ENCODE measurements around the gene STXBP1.

STXBP1 gene

GRCh38 chr9:127693697-127694096 is 81.6 kb downstream of the STXBP1 start:
- no peak for TF ChIP-seq ZNF274 (IDR thresholded peaks at IDR 0.05; ENCODE audit: low read depth, low read length)
- no peak overlapping the region for H3K4me3 ChIP-seq (ENCODE audit: low read length)

GRCh38 chr9:127694890-127695720 is 83.0 kb downstream of the STXBP1 start:
- H3K4me3 ChIP-seq (ENCODE audit: low read length): no peak overlapping the region
- no peak for TF ChIP-seq ZNF274 (IDR thresholded peaks at IDR 0.05; ENCODE audit: low read depth, low read length)

DNA sequence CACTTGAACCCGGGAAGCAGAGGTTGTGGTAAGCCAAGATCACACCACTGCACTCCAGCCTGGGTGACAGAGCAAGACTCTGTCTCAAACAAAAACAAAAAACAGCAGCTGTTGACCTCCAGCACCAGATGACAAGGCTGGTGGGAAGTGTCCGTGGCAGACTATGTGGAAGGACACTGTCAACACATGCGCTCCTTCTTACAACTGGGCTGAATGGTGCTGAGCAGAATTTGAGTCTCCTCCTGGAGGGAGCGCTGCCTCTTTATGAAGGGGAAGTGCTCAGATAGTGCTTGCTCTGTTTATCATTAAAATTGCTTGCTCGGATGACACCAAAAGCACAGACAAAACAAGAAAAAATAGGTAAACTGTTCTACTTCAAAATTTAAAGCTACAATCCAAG is 85.5 kb downstream of the STXBP1 start:
- no peak for TF ChIP-seq ZNF274 (IDR thresholded peaks at IDR 0.05; ENCODE audit: low read depth, low read length)
- H3K4me3 ChIP-seq (ENCODE audit: low read length): no peak overlapping the region

GRCh38 chr9:127698386-127698785 is 86.3 kb downstream of the STXBP1 start:
- no peak overlapping the region for H3K4me3 ChIP-seq (ENCODE audit: low read length)
- TF ChIP-seq ZNF274 (IDR thresholded peaks at IDR 0.05; ENCODE audit: low read depth, low read length): no peak

GRCh38 chr9:127698985-127699670 is 87.1 kb downstream of the STXBP1 start:
- TF ChIP-seq ZNF274 (IDR thresholded peaks at IDR 0.05; ENCODE audit: low read depth, low read length): no peak
- H3K4me3 ChIP-seq (ENCODE audit: low read length): no peak overlapping the region; the same call in 1 of the 2 replicates

- no peak for TF ChIP-seq ZNF274 (IDR thresholded peaks at IDR 0.05; ENCODE audit: low read depth, low read length)
- no peak overlapping the region for H3K4me3 ChIP-seq (ENCODE audit: low read length)
These were observed 88.1 kb downstream of the STXBP1 start for GRCh38 chr9:127700140-127700539.

GRCh38 chr9:127700594-127701255 is 88.6 kb downstream of the STXBP1 start:
- TF ChIP-seq ZNF274 (IDR thresholded peaks at IDR 0.05; ENCODE audit: low read depth, low read length): no peak
- no peak overlapping the region for H3K4me3 ChIP-seq (ENCODE audit: low read length)

DNA sequence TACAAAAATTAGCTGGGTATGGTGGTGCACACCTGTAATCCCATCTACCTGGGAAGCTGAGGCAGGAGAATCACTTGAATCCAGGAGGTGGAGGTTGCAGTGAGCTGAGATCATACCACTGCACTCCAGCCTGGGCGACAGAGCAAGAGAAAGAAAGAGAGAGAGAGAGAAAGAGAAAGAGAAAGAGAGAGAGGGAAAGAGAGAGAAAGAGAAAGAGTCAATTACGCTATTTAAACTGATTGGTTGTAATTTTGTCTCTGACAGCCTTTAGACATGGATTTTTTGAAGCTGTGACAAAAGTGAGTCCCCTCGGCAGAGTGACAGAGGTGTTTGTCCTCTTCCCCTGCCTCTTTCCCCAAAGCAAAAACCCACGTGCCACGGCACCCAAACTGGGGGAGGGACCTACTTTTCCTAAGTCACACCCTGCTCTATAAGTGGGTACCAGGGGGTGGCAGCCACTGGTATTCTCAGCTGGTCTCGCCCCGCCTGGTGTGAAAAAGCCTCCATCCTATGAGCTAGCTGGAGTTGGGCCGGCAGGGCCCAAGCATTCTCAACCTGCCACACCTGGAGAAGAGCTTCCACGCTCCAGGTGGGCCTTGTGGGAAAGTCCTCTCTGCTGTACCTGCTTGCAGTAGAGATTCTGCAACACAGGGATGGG is 91.3 kb downstream of the STXBP1 start:
- TF ChIP-seq ZNF274 (IDR thresholded peaks at IDR 0.05; ENCODE audit: low read depth, low read length): no peak
- no peak overlapping the region for H3K4me3 ChIP-seq (ENCODE audit: low read length)

GRCh38 chr9:127705577-127706379 is 93.7 kb downstream of the STXBP1 start:
- H3K4me3 ChIP-seq (ENCODE audit: low read length): no peak overlapping the region
- TF ChIP-seq ZNF274 (IDR thresholded peaks at IDR 0.05; ENCODE audit: low read depth, low read length): no peak

DNA sequence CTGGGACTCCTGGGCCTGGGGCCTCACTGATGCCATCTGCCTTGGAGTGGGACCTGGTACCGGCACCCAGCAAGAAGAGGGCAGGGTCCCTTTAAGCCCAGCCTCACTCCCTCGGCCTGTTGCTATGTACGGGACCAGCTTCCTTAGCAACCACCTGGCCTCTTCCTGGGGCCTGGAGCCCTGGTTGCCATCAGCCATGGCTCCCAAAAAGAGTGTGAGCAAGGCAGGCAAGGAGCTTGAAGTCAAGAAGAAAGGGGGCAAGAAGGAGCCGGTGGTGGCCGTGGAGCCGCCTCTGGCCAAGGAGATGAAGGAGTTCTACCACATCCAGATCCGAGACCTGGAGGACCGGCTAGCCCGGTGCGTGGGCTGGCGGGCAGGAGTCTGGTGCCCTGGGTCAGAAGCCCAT is 94.8 kb downstream of the STXBP1 start, which contains the start of gene CFAP157:
Gene CFAP157 (plus strand): TSS at position 153 of the 406 bp plus-strand sequence. CDS start 44 bp downstream, at position 197.
- TF ChIP-seq ZNF274 (IDR thresholded peaks at IDR 0.05; ENCODE audit: low read depth, low read length): no peak
- no peak within 1 kb of the TSS for H3K4me3 ChIP-seq (ENCODE audit: low read length)

- no peak overlapping the region for H3K4me3 ChIP-seq (ENCODE audit: low read length)
- no peak for TF ChIP-seq ZNF274 (IDR thresholded peaks at IDR 0.05; ENCODE audit: low read depth, low read length)
These were observed 95.7 kb downstream of the STXBP1 start for GRCh38 chr9:127707766-127708165.

DNA sequence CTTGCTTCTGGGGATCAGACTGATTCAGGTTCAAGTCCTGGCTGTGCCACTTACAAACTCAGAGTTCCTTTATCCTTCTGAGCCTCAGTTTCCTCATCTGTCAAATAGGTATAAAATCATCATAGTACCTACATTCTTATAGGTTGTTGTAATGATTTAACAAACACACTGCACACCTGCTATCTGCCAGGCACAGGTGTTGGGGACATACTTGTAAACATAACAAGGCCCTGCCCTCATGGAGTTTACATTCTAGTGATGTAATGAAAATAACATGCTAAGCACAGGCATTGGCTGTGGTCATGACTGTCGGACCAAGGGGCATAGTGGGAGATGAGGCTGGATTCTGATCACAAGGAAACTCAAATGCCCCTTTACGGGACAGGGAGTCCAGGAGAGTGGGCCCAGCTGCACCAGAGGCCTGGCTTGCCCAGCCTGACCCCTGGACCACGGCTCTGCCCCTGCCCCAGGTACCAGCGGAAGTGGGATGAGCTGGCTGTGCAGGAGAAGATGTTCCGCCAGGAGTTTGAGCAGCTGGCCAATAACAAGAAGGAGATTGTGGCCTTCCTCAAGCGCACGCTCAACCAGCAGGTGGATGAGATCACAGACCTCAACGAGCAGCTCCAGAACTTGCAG is 97.0 kb downstream of the STXBP1 start:
- no peak for TF ChIP-seq ZNF274 (IDR thresholded peaks at IDR 0.05; ENCODE audit: low read depth, low read length)
- H3K4me3 ChIP-seq (ENCODE audit: low read length): no peak overlapping the region

Data from GM08714 (cell line).